C4-2B (cell line): ENCODE results near the gene TLCD4.

Source experiments
- CTCF ChIP-seq: fragments of 450-650 bp; conservative IDR thresholded peaks from 2 replicates; pipeline ENCODE4 v1.5.1; 2017; ENCODE audit warnings: mild to moderate bottlenecking
- ZFX ChIP-seq: fragments of 450-650 bp; IDR thresholded peaks from 2 replicates; pipeline ENCODE4 v1.6.1; 2017

- no peak for TF ChIP-seq CTCF
- no peak for TF ChIP-seq ZFX
Observed at GRCh38 chr1:95094923-95095322, 22.2 kb upstream of the TLCD4 start.
